Upper lobe of left lung (tissue), 6 donors: ENCODE measurements around the gene GTPBP2. TPM values are rescaled to one million over a fixed set of nuclear protein-coding genes. Genes with fewer than 3 reads are reported as not detected.

Source experiments
- ATAC-seq, 2 donors: fragments of 200-7000 bp; cut with Tn5 transposase; one replicate each; pipeline ENCODE4 v1.9.1; 2022; ENCODE audit warnings: mild to moderate bottlenecking in 2 of 2, moderate library complexity in 2 of 2; ENCODE audit not compliant: low FRiP score in 2 of 2
- DNase-seq, 2 donors: peaks; one replicate each; pipeline ENCODE4 v3.0.0-alpha.2; 2019 to 2020
- H3K27ac ChIP-seq, 4 donors: fragments of 200-600 bp; sonication (generic); one replicate each; pipeline ENCODE4 v1.5.1; 2016 to 2019
- H3K27me3 ChIP-seq, 4 donors: fragments of 200-600 bp; sonication (generic); one replicate each; pipeline ENCODE4 v1.5.1; 2017 to 2019
- H3K36me3 ChIP-seq, 4 donors: fragments of 200-600 bp; sonication (generic); one replicate each; pipeline ENCODE4 v1.5.1; 2016 to 2019
- H3K4me1 ChIP-seq, 4 donors: fragments of 200-600 bp; sonication (generic); one replicate each; pipeline ENCODE4 v1.5.1; 2018 to 2019
- H3K4me3 ChIP-seq, 4 donors: fragments of 200-600 bp; sonication (generic); one replicate each; pipeline ENCODE4 v1.5.1; 2017 to 2019; ENCODE audit warnings: mild to moderate bottlenecking in 2 of 4, moderate library complexity in 1 of 4
- H3K9me3 ChIP-seq, 4 donors: fragments of 200-600 bp; sonication (generic); one replicate each; pipeline ENCODE4 v1.5.1; 2018 to 2019
- EP300 ChIP-seq, 4 donors: sonication (generic); formaldehyde crosslinking; IDR thresholded peaks; one replicate each; pipeline ENCODE4 v1.5.1; 2017; ENCODE audit warnings: antibody characterized with exemption in 4 of 4, control low read depth in 2 of 4
- POLR2A ChIP-seq, 4 donors: fragments of 450-650 bp; IDR thresholded peaks; one replicate each; pipeline ENCODE4 v1.5.1; 2016 to 2017; ENCODE audit warnings: antibody characterized with exemption in 4 of 4, mild to moderate bottlenecking in 2 of 4
- POLR2AphosphoS5 ChIP-seq, 2 donors: sonication (generic); formaldehyde crosslinking; IDR thresholded peaks; one replicate each; pipeline ENCODE4 v1.5.1; 2017; ENCODE audit warnings: antibody characterized with exemption in 2 of 2
- WGBS, 2 donors: methylation state at CpG; one replicate each; pipeline ENCODE4 v1.1.5; 2017 to 2018; 5-methylcytosine and 5-hydroxymethylcytosine counted together
- total RNA-seq, 6 donors: library from RNA; depleted of rRNA in 4 of 6; stranded (reverse); fragments of >200 nt in 4 of 6; gene quantifications; one replicate each; pipeline versions ENCODE4 v1.1.0 to v1.2.1, GENCODE V29; 2016 to 2021
- TF ChIP-seq, protein P1 (sequence below), 6 experiments: fragments of 450-650 bp in 4 of 6; fragments of 200-600 bp in 2 of 6; sonication (generic) in 2 of 6; IDR thresholded peaks; one replicate each; pipeline ENCODE4 v1.5.1; 2016 to 2019; ENCODE audit warnings: antibody characterized with exemption in 6 of 6
- donor health status: DM: no; HTN: no; CAD: no; lungs with moderate emphysema.
- donor health status: DM: no; HTN: yes; CAD: no; lungs with severe emphysema.

The GTPBP2 gene
- total RNA-seq, 6 donors from 2014 or later, result 41.3 to 128 (median 78.1) TPM

DNA sequence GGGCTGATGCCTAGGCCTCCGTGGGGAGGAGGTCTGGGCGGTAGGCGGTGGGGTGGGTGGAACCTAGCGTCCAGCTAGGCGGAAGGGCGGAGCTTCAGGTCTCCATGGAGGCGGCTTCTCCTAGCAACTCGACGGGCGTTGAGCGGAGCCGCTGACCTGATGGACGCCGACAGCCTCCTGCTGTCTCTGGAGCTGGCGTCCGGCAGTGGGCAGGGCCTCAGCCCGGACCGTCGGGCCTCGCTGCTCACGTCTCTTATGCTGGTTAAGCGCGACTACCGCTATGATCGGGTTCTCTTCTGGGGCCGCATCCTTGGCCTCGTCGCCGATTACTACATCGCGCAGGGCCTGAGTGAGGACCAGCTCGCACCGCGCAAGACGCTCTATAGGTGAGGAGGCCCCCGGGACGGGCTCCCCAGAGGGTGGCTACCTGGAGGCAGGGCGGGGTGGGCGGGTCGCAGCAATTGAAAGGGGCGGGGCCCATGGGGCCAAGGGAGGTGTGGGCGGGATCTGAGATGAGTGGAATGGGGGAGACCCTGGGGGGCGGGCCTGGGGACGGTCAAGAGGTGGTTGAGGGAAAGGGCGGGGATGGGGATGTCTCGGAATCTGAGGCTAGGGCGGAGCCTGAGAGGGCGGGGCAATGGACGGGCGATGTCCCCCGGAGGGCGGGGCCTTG, 16.0 kb upstream of the GTPBP2 start, which contains the start of gene RSPH9:
RSPH9 (plus strand) TSS at position 97 of the 673 bp plus-strand sequence; CDS start at position 160, 63 bp downstream.
- Histone ChIP-seq H3K9me3 (no peaks in the 10 kb centered on the region), H3K27ac (peak within 1 kb of the TSS; percentile 3 to 72 (median 52)), H3K4me3 (peak within 1 kb of the TSS; percentile 15 to 62 (median 49)), H3K36me3 (peaks cover 4 to 27% (median 18%) of the 10 kb centered on the region in 4 donors), H3K4me1 (peaks cover 0 to 17% (median 11%) of the 10 kb centered on the region in 4 donors), H3K27me3 (no peaks in the 10 kb centered on the region)
- peak; percentile 82 to 88 for ATAC-seq
- WGBS, 2 donors, result 3 to 5% methylated on average over 19 to 22 of the region's 52 CpGs
- DNase-seq, result peak; percentile 83 to 88
- TF ChIP-seq, protein P1, sequence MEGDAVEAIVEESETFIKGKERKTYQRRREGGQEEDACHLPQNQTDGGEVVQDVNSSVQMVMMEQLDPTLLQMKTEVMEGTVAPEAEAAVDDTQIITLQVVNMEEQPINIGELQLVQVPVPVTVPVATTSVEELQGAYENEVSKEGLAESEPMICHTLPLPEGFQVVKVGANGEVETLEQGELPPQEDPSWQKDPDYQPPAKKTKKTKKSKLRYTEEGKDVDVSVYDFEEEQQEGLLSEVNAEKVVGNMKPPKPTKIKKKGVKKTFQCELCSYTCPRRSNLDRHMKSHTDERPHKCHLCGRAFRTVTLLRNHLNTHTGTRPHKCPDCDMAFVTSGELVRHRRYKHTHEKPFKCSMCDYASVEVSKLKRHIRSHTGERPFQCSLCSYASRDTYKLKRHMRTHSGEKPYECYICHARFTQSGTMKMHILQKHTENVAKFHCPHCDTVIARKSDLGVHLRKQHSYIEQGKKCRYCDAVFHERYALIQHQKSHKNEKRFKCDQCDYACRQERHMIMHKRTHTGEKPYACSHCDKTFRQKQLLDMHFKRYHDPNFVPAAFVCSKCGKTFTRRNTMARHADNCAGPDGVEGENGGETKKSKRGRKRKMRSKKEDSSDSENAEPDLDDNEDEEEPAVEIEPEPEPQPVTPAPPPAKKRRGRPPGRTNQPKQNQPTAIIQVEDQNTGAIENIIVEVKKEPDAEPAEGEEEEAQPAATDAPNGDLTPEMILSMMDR (IDR thresholded peaks at IDR 0.05), result no peak
- TF ChIP-seq POLR2A (IDR thresholded peaks at IDR 0.05), result peak in 1 of 4 donors; percentile 20
- no peak for TF ChIP-seq EP300 (IDR thresholded peaks at IDR 0.05)
- no peak for TF ChIP-seq POLR2AphosphoS5 (IDR thresholded peaks at IDR 0.05)

DNA sequence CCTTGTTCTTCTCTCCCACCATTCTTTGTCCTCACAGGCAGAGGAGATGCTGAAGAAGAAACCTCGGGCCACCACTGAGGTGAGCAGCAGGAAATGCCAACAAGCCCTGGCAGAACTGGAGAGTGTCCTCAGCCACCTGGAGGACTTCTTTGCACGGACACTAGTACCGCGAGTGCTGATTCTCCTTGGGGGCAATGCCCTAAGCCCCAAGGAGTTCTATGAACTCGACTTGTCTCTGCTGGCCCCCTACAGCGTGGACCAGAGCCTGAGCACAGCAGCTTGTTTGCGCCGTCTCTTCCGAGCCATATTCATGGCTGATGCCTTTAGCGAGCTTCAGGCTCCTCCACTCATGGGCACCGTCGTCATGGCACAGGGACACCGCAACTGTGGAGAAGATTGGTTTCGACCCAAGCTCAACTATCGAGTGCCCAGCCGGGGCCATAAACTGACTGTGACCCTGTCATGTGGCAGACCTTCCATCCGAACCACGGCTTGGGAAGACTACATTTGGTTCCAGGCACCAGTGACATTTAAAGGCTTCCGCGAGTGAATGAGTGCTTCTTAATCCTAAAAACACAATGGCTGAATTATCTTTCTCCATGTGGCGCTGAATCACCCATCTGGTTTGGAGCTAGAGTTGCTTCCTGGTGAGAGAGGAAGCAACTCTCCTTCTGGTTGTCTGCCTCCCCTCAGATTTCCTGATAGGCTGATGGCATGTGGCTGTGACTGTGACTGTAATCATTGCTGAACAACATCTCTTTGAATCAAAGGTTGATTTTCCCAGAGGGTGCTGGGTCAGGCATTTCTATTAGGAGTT, 11.1 kb upstream of the GTPBP2 start:
- WGBS, 2 donors, result 91 to 93% methylated on average over 14 to 21 of the region's 21 CpGs
- peaks cover 27 to 52% (median 35%) of the 10 kb centered on the region in 4 donors for H3K4me1 ChIP-seq
- DNase-seq, result no peak
- TF ChIP-seq POLR2A (IDR thresholded peaks at IDR 0.05) (no peak), POLR2AphosphoS5 (IDR thresholded peaks at IDR 0.05) (no peak)
- TF ChIP-seq, protein P1 (IDR thresholded peaks at IDR 0.05), result no peak
- no peak for ATAC-seq
- no peak overlapping the region for H3K27ac ChIP-seq
- H3K4me3 ChIP-seq, result no peak overlapping the region
- H3K27me3 ChIP-seq, result no peaks in the 10 kb centered on the region
- no peaks in the 10 kb centered on the region for H3K9me3 ChIP-seq
- peaks cover 8 to 48% (median 30%) of the 10 kb centered on the region in 4 donors for H3K36me3 ChIP-seq

DNA sequence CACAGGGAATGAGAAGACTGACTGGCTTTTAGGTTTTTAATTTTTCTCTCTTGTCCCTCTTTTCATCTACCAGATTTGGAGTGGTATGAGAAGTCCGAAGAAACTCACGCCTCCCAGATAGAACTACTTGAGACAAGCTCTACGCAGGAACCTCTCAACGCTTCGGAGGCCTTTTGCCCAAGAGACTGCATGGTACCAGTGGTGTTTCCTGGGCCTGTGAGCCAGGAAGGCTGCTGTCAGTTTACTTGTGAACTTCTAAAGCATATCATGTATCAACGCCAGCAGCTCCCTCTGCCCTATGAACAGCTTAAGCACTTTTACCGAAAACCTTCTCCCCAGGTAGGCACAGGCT, 7.2 kb upstream of the GTPBP2 start:
- DNase-seq, result peak in 1 of 2 donors; percentile 42
- Histone ChIP-seq H3K4me3 (peak overlapping the region; percentile 64 to 91 (median 64)), H3K36me3 (peaks cover 8 to 34% (median 23%) of the 10 kb centered on the region in 4 donors), H3K27ac (peak overlapping the region; percentile 84 to 92 (median 90)), H3K9me3 (no peaks in the 10 kb centered on the region), H3K4me1 (peaks cover 28 to 46% (median 31%) of the 10 kb centered on the region in 4 donors), H3K27me3 (no peaks in the 10 kb centered on the region)
- TF ChIP-seq, protein P1 (IDR thresholded peaks at IDR 0.05), result no peak
- TF ChIP-seq EP300 (IDR thresholded peaks at IDR 0.05) (no peak), POLR2A (IDR thresholded peaks at IDR 0.05) (no peak), POLR2AphosphoS5 (IDR thresholded peaks at IDR 0.05) (no peak)
- WGBS, 2 donors, result 15 to 25% methylated on average over 7 of the region's 7 CpGs
- ATAC-seq, result peak in 1 of 2 donors; percentile 9

DNA sequence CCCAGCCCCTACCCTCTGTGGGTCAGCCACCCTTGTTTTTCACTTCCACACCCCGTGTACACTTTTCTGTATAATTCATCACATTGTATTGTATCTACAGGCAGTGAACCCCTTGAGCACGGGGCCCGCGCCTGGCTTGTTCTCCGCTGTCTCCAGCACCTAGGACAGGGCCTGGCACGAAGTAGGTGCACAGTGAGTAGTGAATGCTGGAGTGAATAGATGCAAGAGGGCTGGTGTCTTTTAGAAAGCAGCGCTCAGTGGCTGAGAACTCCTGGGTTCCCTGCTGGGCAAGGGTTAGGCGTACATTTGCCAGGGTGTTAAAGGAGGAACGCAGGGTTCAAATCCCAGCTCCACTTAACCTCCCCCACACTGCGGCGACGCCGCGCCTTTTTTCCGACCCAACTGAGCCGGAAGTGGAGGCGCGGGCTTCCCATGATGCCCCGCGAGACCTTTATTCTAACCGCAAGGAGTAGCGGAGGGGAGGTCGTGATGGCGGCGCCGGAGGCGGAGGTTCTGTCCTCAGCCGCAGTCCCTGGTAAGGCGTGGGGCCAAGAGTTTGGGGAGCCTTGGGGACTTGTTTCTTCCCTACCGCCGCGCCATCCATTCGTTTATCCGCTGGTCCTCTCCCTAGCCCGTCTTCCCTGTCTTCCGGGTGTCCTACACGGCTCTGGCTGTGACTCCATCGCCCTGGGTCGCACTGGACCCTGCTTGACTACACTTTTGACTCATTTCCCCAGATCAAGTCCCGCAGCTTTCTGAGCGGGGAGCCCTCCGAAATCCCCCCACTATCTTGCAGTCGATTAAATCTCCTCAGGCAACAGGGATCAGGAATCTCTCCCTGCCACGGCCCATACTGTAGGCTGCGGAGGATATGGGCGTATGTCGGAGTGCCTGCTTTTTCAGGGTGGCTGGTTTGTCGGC, 6.6 kb upstream of the GTPBP2 start, which contains the start of gene MAD2L1BP:
MAD2L1BP (plus strand) TSS at position 454 of the 921 bp plus-strand sequence; CDS start at position 490, 36 bp downstream.
- H3K27me3 ChIP-seq, result no peaks in the 10 kb centered on the region
- H3K4me3 ChIP-seq, result peak within 1 kb of the TSS; percentile 64 to 91 (median 64)
- TF ChIP-seq POLR2AphosphoS5 (IDR thresholded peaks at IDR 0.05), result peak; percentile 90 to 93
- TF ChIP-seq, protein P1 (IDR thresholded peaks at IDR 0.05), result no peak
- peak in 3 of 4 donors; percentile 73 to 83 (median 76) for TF ChIP-seq POLR2A (IDR thresholded peaks at IDR 0.05)
- peaks cover 8 to 27% (median 18%) of the 10 kb centered on the region in 4 donors for H3K36me3 ChIP-seq
- H3K9me3 ChIP-seq, result no peaks in the 10 kb centered on the region
- peak within 1 kb of the TSS; percentile 84 to 92 (median 90) for H3K27ac ChIP-seq
- DNase-seq (peak; percentile 84 to 93), ATAC-seq (peak; percentile 94 to 97)
- 6 to 8% methylated on average over 38 to 48 of the region's 48 CpGs for WGBS, 2 donors
- H3K4me1 ChIP-seq, result peaks cover 28 to 46% (median 32%) of the 10 kb centered on the region in 4 donors
